ENCODE results near the gene SBNO2. TPM values are rescaled to one million over a fixed set of nuclear protein-coding genes. Genes with fewer than 3 reads are reported as not detected.

Gene SBNO2
- total RNA-seq, 2 donors from 2014 or later, result 65.5 to 77.1 TPM

DNA sequence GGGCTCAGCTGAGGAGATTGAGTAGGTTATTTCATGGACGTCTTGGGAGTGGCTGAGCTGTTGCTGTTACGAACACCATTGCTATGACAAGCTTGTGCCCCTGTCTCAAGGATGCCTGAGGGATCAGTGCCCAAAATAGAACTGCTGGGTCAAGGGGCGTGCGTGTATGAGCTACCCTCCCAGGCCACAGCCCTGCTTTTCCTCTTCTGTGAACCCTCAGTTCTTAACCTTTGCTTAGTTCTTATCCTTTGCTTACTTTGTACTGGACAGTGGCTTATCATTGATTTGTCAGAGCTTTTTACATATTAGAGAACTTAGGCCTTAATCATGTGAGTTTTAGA is 98.1 kb downstream of the SBNO2 start:
- Histone ChIP-seq H3K27ac (peak overlapping the region; percentile 40), H3K27me3 (peaks cover 8% of the 10 kb centered on the region), H3K36me3 (no peaks in the 10 kb centered on the region), H3K9ac (ENCODE audit: low read depth in 2 of 2, low read length in 2 of 2) (no peak overlapping the region), H3K9me3 (no peaks in the 10 kb centered on the region), H3K4me1 (peaks cover 5% of the 10 kb centered on the region), H3K4me3 (no peak overlapping the region)
- intact Hi-C loops (cut with DNase I), result no loop called here
- no peak for DNase-seq
- TF ChIP-seq, protein P1, sequence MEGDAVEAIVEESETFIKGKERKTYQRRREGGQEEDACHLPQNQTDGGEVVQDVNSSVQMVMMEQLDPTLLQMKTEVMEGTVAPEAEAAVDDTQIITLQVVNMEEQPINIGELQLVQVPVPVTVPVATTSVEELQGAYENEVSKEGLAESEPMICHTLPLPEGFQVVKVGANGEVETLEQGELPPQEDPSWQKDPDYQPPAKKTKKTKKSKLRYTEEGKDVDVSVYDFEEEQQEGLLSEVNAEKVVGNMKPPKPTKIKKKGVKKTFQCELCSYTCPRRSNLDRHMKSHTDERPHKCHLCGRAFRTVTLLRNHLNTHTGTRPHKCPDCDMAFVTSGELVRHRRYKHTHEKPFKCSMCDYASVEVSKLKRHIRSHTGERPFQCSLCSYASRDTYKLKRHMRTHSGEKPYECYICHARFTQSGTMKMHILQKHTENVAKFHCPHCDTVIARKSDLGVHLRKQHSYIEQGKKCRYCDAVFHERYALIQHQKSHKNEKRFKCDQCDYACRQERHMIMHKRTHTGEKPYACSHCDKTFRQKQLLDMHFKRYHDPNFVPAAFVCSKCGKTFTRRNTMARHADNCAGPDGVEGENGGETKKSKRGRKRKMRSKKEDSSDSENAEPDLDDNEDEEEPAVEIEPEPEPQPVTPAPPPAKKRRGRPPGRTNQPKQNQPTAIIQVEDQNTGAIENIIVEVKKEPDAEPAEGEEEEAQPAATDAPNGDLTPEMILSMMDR (IDR thresholded peaks at IDR 0.05), result no peak

GRCh38 chr19:1074544-1075283 is 99.4 kb downstream of the SBNO2 start:
- Histone ChIP-seq H3K27me3 (peaks cover 21% of the 10 kb centered on the region), H3K27ac (peak overlapping the region; percentile 40), H3K9me3 (no peaks in the 10 kb centered on the region), H3K36me3 (no peaks in the 10 kb centered on the region), H3K9ac (ENCODE audit: low read depth in 2 of 2, low read length in 2 of 2) (peak overlapping the region in 1 of 2 donors; percentile 43), H3K4me1 (peaks cover 5% of the 10 kb centered on the region), H3K4me3 (peak overlapping the region; percentile 35)
- TF ChIP-seq, protein P1 (IDR thresholded peaks at IDR 0.05), result no peak
- peak; percentile 92 for DNase-seq
- intact Hi-C loops (cut with DNase I), result no loop called here

DNA sequence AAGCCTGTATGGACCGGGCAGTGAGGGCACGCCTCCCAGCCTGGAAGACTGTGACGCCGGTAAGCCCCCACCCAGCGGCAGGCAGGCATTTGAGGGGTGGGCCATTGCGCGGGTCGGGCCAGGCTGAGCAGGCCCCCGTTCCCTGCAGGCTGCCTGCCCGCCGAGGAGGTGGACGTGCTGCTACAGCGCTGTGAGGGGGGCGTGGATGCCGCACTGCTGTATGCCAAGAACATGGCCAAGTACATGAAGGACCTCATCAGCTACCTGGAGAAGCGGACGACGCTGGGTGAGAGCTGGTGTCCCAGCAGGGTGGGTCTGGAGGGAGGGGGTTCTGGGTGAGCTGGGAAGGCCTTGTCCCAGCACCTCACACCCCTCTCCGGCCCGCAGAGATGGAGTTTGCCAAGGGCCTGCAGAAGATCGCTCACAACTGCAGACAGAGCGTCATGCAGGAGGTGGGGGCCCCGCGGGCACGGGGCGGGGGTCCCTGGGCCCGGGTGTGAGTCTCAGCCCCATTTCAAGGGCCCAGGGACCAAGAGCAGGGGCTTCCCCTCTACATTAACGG is 100.0 kb downstream of the SBNO2 start:
- TF ChIP-seq, protein P1 (IDR thresholded peaks at IDR 0.05), result no peak
- Histone ChIP-seq H3K9ac (ENCODE audit: low read depth in 2 of 2, low read length in 2 of 2) (peak overlapping the region in 1 of 2 donors; percentile 12), H3K36me3 (no peaks in the 10 kb centered on the region), H3K9me3 (no peaks in the 10 kb centered on the region), H3K27me3 (peaks cover 22% of the 10 kb centered on the region), H3K4me3 (no peak overlapping the region), H3K27ac (peak overlapping the region; percentile 5), H3K4me1 (peaks cover 9% of the 10 kb centered on the region)
- no peak for DNase-seq
- intact Hi-C loops (cut with DNase I), result no loop called here

GRCh38 chr19:1073063-1073955 is 100.8 kb downstream of the SBNO2 start:
- Histone ChIP-seq H3K36me3 (no peaks in the 10 kb centered on the region), H3K27me3 (peaks cover 22% of the 10 kb centered on the region), H3K4me1 (peaks cover 13% of the 10 kb centered on the region), H3K27ac (no peak overlapping the region), H3K9me3 (no peaks in the 10 kb centered on the region), H3K9ac (ENCODE audit: low read depth in 2 of 2, low read length in 2 of 2) (no peak overlapping the region), H3K4me3 (no peak overlapping the region)
- intact Hi-C loops (cut with DNase I), result no loop called here
- TF ChIP-seq, protein P1 (IDR thresholded peaks at IDR 0.05), result no peak
- no peak for DNase-seq

- no peak overlapping the region for H3K27ac ChIP-seq
- TF ChIP-seq, protein P1 (IDR thresholded peaks at IDR 0.05), result no peak
- peaks cover 22% of the 10 kb centered on the region for H3K27me3 ChIP-seq
- H3K4me3 ChIP-seq, result no peak overlapping the region
- DNase-seq, result no peak
- H3K9ac ChIP-seq (ENCODE audit: low read depth in 2 of 2, low read length in 2 of 2), result no peak overlapping the region
- H3K4me1 ChIP-seq, result peaks cover 13% of the 10 kb centered on the region
- no peaks in the 10 kb centered on the region for H3K9me3 ChIP-seq
- no peaks in the 10 kb centered on the region for H3K36me3 ChIP-seq
- intact Hi-C loops (cut with DNase I), result no loop called here
Measured at GRCh38 chr19:1072371-1073015, 101.6 kb downstream of the SBNO2 start.

Measured in colonic mucosa (tissue), 4 donors.